ENCODE data around the gene MEIG1.
A peak's percentile ranks its signal among the peaks of the same experiment; 100 is the strongest.
"Not testable (repeated sequence)": the region's sequence is repeated elsewhere in the genome, so short reads cannot be mapped to it uniquely, and the experiment has no call there.

MEIG1 gene

GRCh38 chr10:14958872-14959220 lies 342 bp upstream of the MEIG1 start:
- no peak for DNase-seq

GRCh38 chr10:14967897-14968296 lies 8.7 kb downstream of the MEIG1 start:
- no peak for DNase-seq

GRCh38 chr10:14971867-14972448 lies 12.8 kb downstream of the MEIG1 start:
- peak; percentile 39 for DNase-seq

GRCh38 chr10:14974153-14974998 lies 15.2 kb downstream of the MEIG1 start:
- DNase-seq: not testable (repeated sequence)

- DNase-seq: no peak
Observed at GRCh38 chr10:14975672-14976273, 16.6 kb downstream of the MEIG1 start.

- no peak for DNase-seq
Observed at GRCh38 chr10:14982744-14983143, 23.6 kb downstream of the MEIG1 start.

- DNase-seq: not testable (repeated sequence)
Observed at GRCh38 chr10:14989552-14989951, 30.4 kb downstream of the MEIG1 start.

- peak; percentile 36 for DNase-seq
Observed at GRCh38 chr10:14991035-14991749, 32.0 kb downstream of the MEIG1 start.

- not testable (repeated sequence) for DNase-seq
Observed at GRCh38 chr10:14992336-14992735, 33.1 kb downstream of the MEIG1 start.

- DNase-seq: not testable (repeated sequence)
Observed at GRCh38 chr10:14993500-14994455, 34.6 kb downstream of the MEIG1 start.

GRCh38 chr10:14995964-14996565 lies 36.9 kb downstream of the MEIG1 start:
- no peak for DNase-seq

GRCh38 chr10:15013530-15013929 lies 54.3 kb downstream of the MEIG1 start:
- not testable (repeated sequence) for DNase-seq

- no peak for DNase-seq
Observed at GRCh38 chr10:15015451-15015850, 56.3 kb downstream of the MEIG1 start.

- DNase-seq: peak; percentile 43
Observed at GRCh38 chr10:15020966-15021365, 61.8 kb downstream of the MEIG1 start.

Measured in inflammatory macrophage treated with lipopolysaccharide for 4 hours (primary cell).